HG03571 (cell line): ENCODE data around the gene CLASRP.
A peak's percentile ranks its signal among the peaks of the same experiment; 100 is the strongest.

ENCODE experiments used
- ATAC-seq: cut with Tn5 transposase; IDR thresholded peaks from one replicate; pipeline ENCODE4 v1.9.1; 2021; ENCODE audit not compliant: unreplicated experiment

CLASRP gene

GRCh38 chr19:45079063-45079910 is 40.4 kb downstream of the CLASRP start, which contains the start of gene GEMIN7:
GEMIN7 (plus strand) TSS chr19:45079260; CDS start chr19:45090115, 10,855 bp downstream.
- ATAC-seq: peak; percentile 26

GRCh38 chr19:45079911-45080370 is 41.1 kb downstream of the CLASRP start:
- ATAC-seq: no peak

GRCh38 chr19:45082170-45082569 is 43.3 kb downstream of the CLASRP start:
- no peak for ATAC-seq

GRCh38 chr19:45086480-45086879 is 47.6 kb downstream of the CLASRP start:
- ATAC-seq: no peak

- no peak for ATAC-seq
Measured at GRCh38 chr19:45087531-45087930, 48.7 kb downstream of the CLASRP start.

- ATAC-seq: no peak
Measured at GRCh38 chr19:45090034-45090433, 51.2 kb downstream of the CLASRP start.

- no peak for ATAC-seq
Measured at GRCh38 chr19:45090606-45091005, 51.8 kb downstream of the CLASRP start.

- peak; percentile 49 for ATAC-seq
Measured at GRCh38 chr19:45091031-45091923, 52.4 kb downstream of the CLASRP start.

GRCh38 chr19:45092747-45093678 is 54.2 kb downstream of the CLASRP start, which contains the start of gene PPP1R37:
PPP1R37 (plus strand) TSS chr19:45093179; CDS start chr19:45093326, 147 bp downstream.
- ATAC-seq: peak; percentile 51

GRCh38 chr19:45094137-45094536 is 55.3 kb downstream of the CLASRP start:
- ATAC-seq: no peak

- ATAC-seq: no peak
Measured at GRCh38 chr19:45094707-45095106, 55.9 kb downstream of the CLASRP start.

- no peak for ATAC-seq
Measured at GRCh38 chr19:45095496-45096413, 56.9 kb downstream of the CLASRP start.

- no peak for ATAC-seq
Measured at GRCh38 chr19:45096700-45097099, 57.9 kb downstream of the CLASRP start.

- no peak for ATAC-seq
Measured at GRCh38 chr19:45097450-45097775, 58.6 kb downstream of the CLASRP start.

- no peak for ATAC-seq
Measured at GRCh38 chr19:45097776-45098520, 59.1 kb downstream of the CLASRP start.

- no peak for ATAC-seq
Measured at GRCh38 chr19:45098521-45099466, 59.9 kb downstream of the CLASRP start.

- ATAC-seq: no peak
Measured at GRCh38 chr19:45099467-45100191, 60.8 kb downstream of the CLASRP start.
